Suprapubic skin (tissue), 3 donors: ENCODE data around the gene DNASE2B.

ENCODE experiments used
- EP300 ChIP-seq: sonication (generic); formaldehyde crosslinking; IDR thresholded peaks from one replicate; pipeline ENCODE4 v1.6.1; 2017; ENCODE audit warnings: antibody characterized with exemption
- POLR2A ChIP-seq, 2 donors: fragments of 450-650 bp; IDR thresholded peaks; one replicate each; pipeline ENCODE4 v1.6.1; 2017; ENCODE audit warnings: antibody characterized with exemption in 2 of 2, mild to moderate bottlenecking in 2 of 2, moderate library complexity in 2 of 2
- TF ChIP-seq, protein P1 (sequence below), 2 donors: fragments of 200-600 bp in 1 of 2; fragments of 450-650 bp in 1 of 2; sonication (generic) in 1 of 2; IDR thresholded peaks; one replicate each; pipeline ENCODE4 v1.5.1; 2016 to 2019; ENCODE audit warnings: antibody characterized with exemption in 2 of 2, mild to moderate bottlenecking in 1 of 2, moderate library complexity in 1 of 2

DNA sequence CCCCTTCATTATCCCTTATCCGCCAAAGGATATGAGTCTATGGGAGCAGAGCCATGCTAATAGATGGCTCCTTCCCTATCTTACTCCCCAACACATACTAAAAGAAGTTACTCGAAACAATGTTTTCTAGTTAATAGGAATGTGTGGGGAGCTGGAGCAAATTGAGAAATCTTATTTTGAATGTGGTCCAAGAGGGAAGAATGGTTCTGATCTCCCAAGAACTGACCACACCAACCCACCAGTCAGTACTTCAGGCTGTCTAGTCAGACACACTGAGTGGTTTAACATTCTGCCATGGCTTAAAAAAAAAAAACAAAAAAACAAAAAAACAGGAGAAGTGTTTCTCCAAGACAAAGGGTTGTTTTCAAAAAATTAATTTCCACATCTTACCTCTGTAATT is 31.5 kb upstream of the DNASE2B start:
- TF ChIP-seq, protein P1, sequence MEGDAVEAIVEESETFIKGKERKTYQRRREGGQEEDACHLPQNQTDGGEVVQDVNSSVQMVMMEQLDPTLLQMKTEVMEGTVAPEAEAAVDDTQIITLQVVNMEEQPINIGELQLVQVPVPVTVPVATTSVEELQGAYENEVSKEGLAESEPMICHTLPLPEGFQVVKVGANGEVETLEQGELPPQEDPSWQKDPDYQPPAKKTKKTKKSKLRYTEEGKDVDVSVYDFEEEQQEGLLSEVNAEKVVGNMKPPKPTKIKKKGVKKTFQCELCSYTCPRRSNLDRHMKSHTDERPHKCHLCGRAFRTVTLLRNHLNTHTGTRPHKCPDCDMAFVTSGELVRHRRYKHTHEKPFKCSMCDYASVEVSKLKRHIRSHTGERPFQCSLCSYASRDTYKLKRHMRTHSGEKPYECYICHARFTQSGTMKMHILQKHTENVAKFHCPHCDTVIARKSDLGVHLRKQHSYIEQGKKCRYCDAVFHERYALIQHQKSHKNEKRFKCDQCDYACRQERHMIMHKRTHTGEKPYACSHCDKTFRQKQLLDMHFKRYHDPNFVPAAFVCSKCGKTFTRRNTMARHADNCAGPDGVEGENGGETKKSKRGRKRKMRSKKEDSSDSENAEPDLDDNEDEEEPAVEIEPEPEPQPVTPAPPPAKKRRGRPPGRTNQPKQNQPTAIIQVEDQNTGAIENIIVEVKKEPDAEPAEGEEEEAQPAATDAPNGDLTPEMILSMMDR (IDR thresholded peaks at IDR 0.05) = no peak
- TF ChIP-seq POLR2A (IDR thresholded peaks at IDR 0.05) (no peak), EP300 (no peak)
